Stomach (tissue), 9 donors: ENCODE results near the gene ADGRL3. TPM values are rescaled to one million over a fixed set of nuclear protein-coding genes. Genes with fewer than 3 reads are reported as not detected.

ENCODE experiments used
- DNase-seq, 2 donors: peaks; one replicate each; pipeline versions ENCODE4 v3.0.0 to v3.0.0-alpha.2; 2013 to 2019
- H3K27ac ChIP-seq, 5 donors: fragments of 200-600 bp in 4 of 5; sonication (generic) in 4 of 5; one replicate each; pipeline ENCODE4 v1.5.1; 2013 to 2019; ENCODE audit warnings: mild to moderate bottlenecking in 1 of 5, moderate library complexity in 1 of 5
- H3K27me3 ChIP-seq, 3 donors: fragments of 200-600 bp; sonication (generic); one replicate each; pipeline ENCODE4 v1.5.1; 2017 to 2019; ENCODE audit warnings: mixed run types in 1 of 3
- H3K36me3 ChIP-seq, 4 donors: fragments of 200-600 bp; sonication (generic); 1 replicate in 3 of 4; 2 replicates in 1 of 4; pipeline ENCODE4 v1.5.1; 2016 to 2019
- H3K4me1 ChIP-seq, 4 donors: fragments of 200-600 bp; sonication (generic); one replicate each; pipeline ENCODE4 v1.5.1; 2016 to 2019
- H3K4me3 ChIP-seq, 4 donors: fragments of 200-600 bp; sonication (generic) in 3 of 4; one replicate each; pipeline ENCODE4 v1.5.1; 2016 to 2019; ENCODE audit warnings: mild to moderate bottlenecking in 1 of 4
- H3K9me3 ChIP-seq, 4 donors: fragments of 200-600 bp; sonication (generic); one replicate each; pipeline ENCODE4 v1.5.1; 2016 to 2019
- CTCF ChIP-seq, 7 experiments: fragments of 450-650 bp in 4 of 7; fragments of 200-600 bp in 3 of 7; sonication (generic) in 3 of 7; IDR thresholded peaks; one replicate each; pipeline ENCODE4 v1.5.1; 2016 to 2019; ENCODE audit warnings: antibody characterized with exemption in 7 of 7, control low read depth in 2 of 7, mild to moderate bottlenecking in 1 of 7
- EP300 ChIP-seq: sonication (generic); formaldehyde crosslinking; IDR thresholded peaks from one replicate; pipeline ENCODE4 v1.6.1; 2017; ENCODE audit warnings: antibody characterized with exemption
- POLR2A ChIP-seq, 4 donors: fragments of 450-650 bp; IDR thresholded peaks; one replicate each; pipeline ENCODE4 v1.6.1; 2016; ENCODE audit warnings: antibody characterized with exemption in 4 of 4, control low read depth in 2 of 4, mild to moderate bottlenecking in 1 of 4, moderate library complexity in 1 of 4
- POLR2AphosphoS5 ChIP-seq, 3 donors: sonication (generic); formaldehyde crosslinking; IDR thresholded peaks; one replicate each; pipeline ENCODE4 v1.6.1; 2016; ENCODE audit warnings: antibody characterized with exemption in 3 of 3
- WGBS, 5 donors: extraction: QIAGEN DNeasy Blood & Tissue Kit in 3 of 5; methylation state at CpG; one replicate each; pipeline versions ENCODE4 v1.1.5 to v1.1.7; 2013 to 2018; 5-methylcytosine and 5-hydroxymethylcytosine counted together
- intact Hi-C: fragments of 100-400 bp; cut with DNase I; formaldehyde crosslinking; loops from one replicate; pipeline ENCODE4 v1.15.1; 2023; ENCODE audit warnings: low total_unique reads
- polyA plus RNA-seq, 3 donors: library from polyadenylated mRNA; stranded (reverse); fragments of 200-250 nt; gene quantifications; one replicate each; pipeline ENCODE4 v1.2.3, GENCODE V29; 2013
- total RNA-seq, 5 donors: library from RNA; depleted of rRNA; stranded (reverse); fragments of >200 nt; gene quantifications; one replicate each; pipeline versions ENCODE4 v1.1.0 to v1.2.3, GENCODE V29; 2014 to 2016
- donor health status: healthy with polysubstance abuse.
- donor health status: Bipolar disorder and iron deficiency.
- donor health status: healthy.

ADGRL3 gene
- total and polyA plus RNA-seq, 8 donors: 0.48 to 109 (median 3.9) TPM

GRCh38 chr4:61200916-61201526 lies 895 bp downstream of the ADGRL3 start:
- Histone ChIP-seq H3K27ac (peak overlapping the region; percentile 36 to 81 (median 71)), H3K4me1 (peaks cover 5 to 40% (median 35%) of the 10 kb centered on the region in 4 donors), H3K36me3 (no peaks in the 10 kb centered on the region), H3K4me3 (peak overlapping the region; percentile 51 to 89 (median 68)), H3K9me3 (no peaks in the 10 kb centered on the region), H3K27me3 (peaks cover 0 to 59% (median 39%) of the 10 kb centered on the region in 3 donors)
- WGBS, 5 donors: 1 to 3% (median 2%) methylated on average over 32 to 41 of the region's 41 CpGs
- intact Hi-C loops: no loop called here
- no peak for TF ChIP-seq POLR2AphosphoS5 (IDR thresholded peaks at IDR 0.05)
- TF ChIP-seq CTCF (IDR thresholded peaks at IDR 0.05): no peak
- TF ChIP-seq EP300: no peak
- TF ChIP-seq POLR2A (IDR thresholded peaks at IDR 0.05): no peak
- peak in 1 of 2 donors; percentile 70 for DNase-seq

- H3K36me3 ChIP-seq: no peaks in the 10 kb centered on the region
- TF ChIP-seq POLR2AphosphoS5 (IDR thresholded peaks at IDR 0.05) (no peak), CTCF (IDR thresholded peaks at IDR 0.05) (no peak), POLR2A (IDR thresholded peaks at IDR 0.05) (no peak), EP300 (no peak)
- WGBS, 5 donors: 0 to 6% (median 1%) methylated on average over 28 of the region's 28 CpGs
- DNase-seq: peak in 1 of 2 donors; percentile 42
- peak overlapping the region; percentile 51 to 89 (median 68) for H3K4me3 ChIP-seq
- H3K9me3 ChIP-seq: no peaks in the 10 kb centered on the region
- intact Hi-C loops: no loop called here
- peaks cover 5 to 40% (median 35%) of the 10 kb centered on the region in 4 donors for H3K4me1 ChIP-seq
- peak overlapping the region; percentile 21 to 81 (median 71) for H3K27ac ChIP-seq
- peaks cover 0 to 59% (median 39%) of the 10 kb centered on the region in 3 donors for H3K27me3 ChIP-seq
Observed at GRCh38 chr4:61201561-61201960, 1.4 kb downstream of the ADGRL3 start.

- peak in 1 of 2 donors; percentile 47 for DNase-seq
- Histone ChIP-seq H3K27me3 (peaks cover 0 to 59% (median 39%) of the 10 kb centered on the region in 3 donors), H3K4me3 (peak overlapping the region; percentile 51 to 89 (median 68)), H3K4me1 (peaks cover 5 to 40% (median 35%) of the 10 kb centered on the region in 4 donors), H3K27ac (peak overlapping the region; percentile 21 to 81 (median 71)), H3K9me3 (no peaks in the 10 kb centered on the region), H3K36me3 (no peaks in the 10 kb centered on the region)
- 2 to 3% (median 2%) methylated on average over 28 to 51 of the region's 51 CpGs for WGBS, 5 donors
- intact Hi-C loops: no loop called here
- TF ChIP-seq EP300 (no peak), POLR2A (IDR thresholded peaks at IDR 0.05) (no peak), POLR2AphosphoS5 (IDR thresholded peaks at IDR 0.05) (no peak), CTCF (IDR thresholded peaks at IDR 0.05) (no peak)
Observed at GRCh38 chr4:61201961-61202637, 2.0 kb downstream of the ADGRL3 start.

GRCh38 chr4:61202638-61203435 lies 2.7 kb downstream of the ADGRL3 start:
- peak overlapping the region; percentile 51 to 89 (median 68) for H3K4me3 ChIP-seq
- peaks cover 5 to 40% (median 35%) of the 10 kb centered on the region in 4 donors for H3K4me1 ChIP-seq
- H3K36me3 ChIP-seq: no peaks in the 10 kb centered on the region
- no peaks in the 10 kb centered on the region for H3K9me3 ChIP-seq
- WGBS, 5 donors: 2 to 5% (median 3%) methylated on average over 12 to 41 of the region's 41 CpGs
- no peak for TF ChIP-seq EP300
- TF ChIP-seq POLR2AphosphoS5 (IDR thresholded peaks at IDR 0.05): peak in 1 of 3 donors; percentile 11
- intact Hi-C loops: no loop called here
- H3K27ac ChIP-seq: peak overlapping the region; percentile 1 to 81 (median 71)
- peak in 1 of 2 donors; percentile 42 for DNase-seq
- peaks cover 0 to 59% (median 39%) of the 10 kb centered on the region in 3 donors for H3K27me3 ChIP-seq
